Measurements from ENCODE around the gene TMEM218.

DNA sequence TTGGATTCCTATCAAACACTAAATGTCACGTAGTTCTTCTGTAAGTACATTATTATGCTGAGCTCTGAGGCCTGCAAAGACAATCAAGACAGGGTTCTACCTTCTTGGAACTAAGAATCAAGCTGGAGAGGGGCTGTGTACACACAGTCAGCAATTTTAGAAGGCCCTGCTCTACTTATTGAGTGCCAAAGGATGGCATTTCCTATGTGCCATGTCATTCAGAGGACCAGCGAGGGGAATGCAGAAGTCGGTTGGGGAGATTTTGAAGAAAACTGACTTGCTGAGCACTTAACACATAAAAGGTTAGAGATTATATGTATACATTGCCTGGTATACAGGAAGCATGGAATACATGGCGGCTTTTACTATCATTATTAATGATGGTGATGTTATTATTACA is 43.1 kb downstream of the TMEM218 start:
- TF ChIP-seq, protein P1, sequence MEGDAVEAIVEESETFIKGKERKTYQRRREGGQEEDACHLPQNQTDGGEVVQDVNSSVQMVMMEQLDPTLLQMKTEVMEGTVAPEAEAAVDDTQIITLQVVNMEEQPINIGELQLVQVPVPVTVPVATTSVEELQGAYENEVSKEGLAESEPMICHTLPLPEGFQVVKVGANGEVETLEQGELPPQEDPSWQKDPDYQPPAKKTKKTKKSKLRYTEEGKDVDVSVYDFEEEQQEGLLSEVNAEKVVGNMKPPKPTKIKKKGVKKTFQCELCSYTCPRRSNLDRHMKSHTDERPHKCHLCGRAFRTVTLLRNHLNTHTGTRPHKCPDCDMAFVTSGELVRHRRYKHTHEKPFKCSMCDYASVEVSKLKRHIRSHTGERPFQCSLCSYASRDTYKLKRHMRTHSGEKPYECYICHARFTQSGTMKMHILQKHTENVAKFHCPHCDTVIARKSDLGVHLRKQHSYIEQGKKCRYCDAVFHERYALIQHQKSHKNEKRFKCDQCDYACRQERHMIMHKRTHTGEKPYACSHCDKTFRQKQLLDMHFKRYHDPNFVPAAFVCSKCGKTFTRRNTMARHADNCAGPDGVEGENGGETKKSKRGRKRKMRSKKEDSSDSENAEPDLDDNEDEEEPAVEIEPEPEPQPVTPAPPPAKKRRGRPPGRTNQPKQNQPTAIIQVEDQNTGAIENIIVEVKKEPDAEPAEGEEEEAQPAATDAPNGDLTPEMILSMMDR (conservative IDR thresholded peaks at IDR 0.05 in 1 of 2, IDR thresholded peaks at IDR 0.05 in 1 of 2; ENCODE audit: low read depth in 1 of 2, low read length in 2 of 2): no peak
- TF ChIP-seq EZH2 (IDR thresholded peaks at IDR 0.05; ENCODE audit: low read length, missing control alignments): no peak
